Activated effector memory CD4-positive, alpha-beta T cell treated with anti-CD3 and anti-CD28 coated beads, Interleukin-2, amount 50 U/mL, for 16 hours (primary cell): ENCODE data around the gene DNMT3A.
A peak's percentile ranks its signal among the peaks of the same experiment; 100 is the strongest.

Experiments
- DNase-seq: peaks from one replicate; pipeline ENCODE4 v3.0.0-alpha.2; 2020

The DNMT3A gene

DNA sequence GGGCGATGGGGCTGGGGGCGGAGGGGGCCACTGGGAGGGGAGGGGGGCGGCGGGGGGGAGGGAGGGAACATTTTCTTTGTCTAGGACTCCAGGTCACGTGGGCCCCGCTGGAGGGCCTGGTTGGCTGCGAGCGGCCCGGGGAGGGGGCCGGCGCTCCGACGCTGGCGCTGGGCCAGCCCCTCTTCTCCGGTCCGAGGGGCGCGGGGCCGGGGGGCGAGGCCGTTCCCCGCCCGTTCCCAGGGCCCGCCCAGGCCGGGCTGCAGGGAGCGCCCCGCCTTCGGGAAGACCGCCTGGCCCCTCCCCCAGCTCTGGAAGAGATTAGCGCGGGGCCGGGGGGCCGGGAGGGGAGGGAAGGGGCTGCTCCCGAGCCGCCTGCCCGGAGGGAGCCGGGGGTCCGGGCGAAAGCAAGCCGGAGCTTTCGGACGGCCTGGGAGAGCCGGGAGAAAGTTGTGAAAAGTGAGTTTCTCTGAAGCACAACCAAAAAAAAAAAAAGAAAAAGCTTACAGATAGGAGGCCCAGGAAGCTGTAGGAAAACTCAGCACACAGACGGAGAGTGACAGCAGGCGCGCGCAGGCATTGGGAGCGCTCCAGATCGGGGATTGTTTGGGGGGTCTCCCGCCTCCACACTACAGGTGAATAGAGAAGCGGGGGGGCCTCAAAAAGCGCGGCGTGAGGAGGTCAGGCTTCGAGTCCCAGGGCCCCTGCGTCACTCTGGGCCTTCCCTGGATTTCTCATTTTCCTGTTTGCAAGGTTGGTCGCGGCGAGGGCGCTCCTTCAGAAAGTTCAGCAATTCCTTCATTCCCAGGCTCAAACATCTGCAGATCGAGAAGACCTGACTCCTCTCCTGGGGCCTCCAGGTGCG, 89.2 kb downstream of the DNMT3A start:
- DNase-seq: peak; percentile 86

DNA sequence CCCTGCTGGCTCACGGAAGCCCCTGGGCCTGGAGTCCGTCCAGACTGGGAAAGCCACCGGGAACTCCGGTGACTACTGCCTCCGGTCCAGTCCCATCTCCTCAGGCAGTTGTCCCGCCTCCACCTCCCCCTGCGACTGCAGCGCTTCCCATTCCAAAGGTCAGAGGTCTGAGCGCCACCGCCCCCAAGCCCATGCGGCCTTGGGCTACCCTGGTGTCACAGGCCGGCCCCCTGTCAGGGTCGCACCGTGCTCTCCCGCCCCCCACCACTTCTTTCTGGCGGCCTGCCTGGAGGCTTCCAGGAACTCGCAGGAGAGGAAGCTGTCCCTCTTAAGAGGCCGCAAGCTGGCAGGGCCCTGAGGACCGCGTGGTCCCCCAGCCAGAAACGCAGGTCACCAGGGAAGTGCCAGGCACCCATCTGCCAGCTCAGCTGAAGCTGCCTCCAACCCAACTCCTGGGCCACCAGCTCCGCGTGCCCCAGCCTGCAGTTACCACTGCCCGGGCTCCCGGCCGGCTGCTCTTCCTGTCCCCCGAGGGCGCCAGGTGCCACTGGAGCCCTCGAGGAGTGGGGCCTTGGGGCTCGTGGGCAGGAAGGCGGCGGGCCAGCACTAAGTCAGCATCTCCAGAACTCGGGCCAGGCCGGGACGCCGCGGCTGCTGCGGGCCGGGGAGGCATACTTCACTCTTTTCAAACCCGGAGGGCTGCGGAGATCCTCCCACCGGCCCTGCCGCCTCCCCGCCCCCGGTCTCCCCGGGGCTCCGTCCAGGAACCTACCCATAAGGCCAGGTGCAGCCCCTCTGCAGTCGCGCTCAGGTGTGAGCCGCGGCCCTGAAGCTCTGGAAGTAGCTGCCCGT, 90.1 kb downstream of the DNMT3A start:
- peak; percentile 80 for DNase-seq

DNA sequence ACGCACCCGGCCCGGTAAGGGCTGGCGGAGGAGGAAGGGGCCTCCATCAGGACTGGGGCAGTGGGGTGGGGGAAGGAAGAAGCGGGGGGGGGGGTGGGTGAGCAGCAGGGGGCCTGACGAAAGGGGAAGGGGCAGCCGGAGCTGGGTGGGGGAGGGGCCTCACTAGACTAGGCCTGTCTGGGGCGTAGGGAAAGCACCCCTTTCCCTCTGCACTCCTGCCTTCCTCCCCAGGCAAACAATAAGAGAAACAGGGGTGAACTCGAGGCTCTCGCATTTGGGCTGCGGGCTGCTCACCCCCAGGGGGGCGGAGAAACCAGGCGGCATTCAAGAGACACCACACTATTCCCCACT, 90.7 kb downstream of the DNMT3A start:
- DNase-seq: no peak

DNA sequence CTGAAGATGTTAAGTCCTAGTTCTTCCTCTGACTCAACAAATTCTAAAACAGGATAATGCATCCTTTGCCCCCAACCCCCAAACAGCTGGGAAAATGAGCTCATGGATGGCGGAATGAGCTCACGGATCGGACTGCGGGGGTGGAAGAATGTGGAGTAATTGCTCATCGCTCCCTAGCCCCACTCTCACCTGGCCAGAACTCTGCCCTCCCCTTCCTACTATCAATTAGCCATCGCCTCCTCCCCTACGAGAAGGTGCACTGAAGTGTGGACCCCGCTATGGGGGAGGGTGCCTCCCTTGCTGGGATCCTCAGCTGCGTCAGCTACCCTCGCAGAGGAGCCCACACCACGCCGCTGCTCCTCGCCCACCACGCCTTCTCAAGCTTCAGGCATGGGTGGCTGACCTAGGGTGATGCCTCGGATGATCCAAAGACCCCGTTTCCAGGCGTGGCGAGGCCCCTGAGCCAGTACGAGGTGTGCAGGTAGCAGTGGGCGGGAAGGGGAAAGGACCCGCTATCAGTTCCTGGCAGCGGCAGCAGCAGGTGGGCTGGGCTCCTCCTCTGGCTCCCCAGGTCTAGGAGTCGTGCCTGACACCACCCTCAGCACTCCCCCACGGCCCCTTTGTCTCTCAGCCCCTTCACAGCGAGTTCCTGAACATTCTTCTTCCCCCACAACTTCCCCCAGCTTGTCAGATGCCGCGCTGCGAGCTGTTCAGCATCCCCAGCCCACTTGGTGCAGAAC, 91.2 kb downstream of the DNMT3A start:
- DNase-seq: no peak

DNA sequence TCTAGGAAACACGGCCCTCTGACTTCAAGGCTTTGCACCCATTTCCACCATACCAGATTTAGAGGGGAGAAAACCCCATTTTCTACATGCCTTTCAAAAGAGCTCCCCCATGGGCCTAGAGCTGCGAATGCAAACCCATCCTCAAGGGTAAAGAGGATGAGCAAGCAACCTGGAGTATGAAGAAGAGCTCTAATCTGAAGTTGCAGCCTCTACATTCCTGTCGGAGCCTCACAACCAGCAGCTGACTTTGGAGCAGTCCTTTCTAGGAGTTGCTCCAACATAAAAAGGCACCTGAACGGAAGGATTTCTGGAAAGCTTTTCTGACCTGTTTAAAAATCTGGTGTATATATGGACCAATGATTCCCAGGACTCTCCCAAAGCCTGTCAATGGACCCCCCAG, 91.9 kb downstream of the DNMT3A start:
- DNase-seq: no peak

DNA sequence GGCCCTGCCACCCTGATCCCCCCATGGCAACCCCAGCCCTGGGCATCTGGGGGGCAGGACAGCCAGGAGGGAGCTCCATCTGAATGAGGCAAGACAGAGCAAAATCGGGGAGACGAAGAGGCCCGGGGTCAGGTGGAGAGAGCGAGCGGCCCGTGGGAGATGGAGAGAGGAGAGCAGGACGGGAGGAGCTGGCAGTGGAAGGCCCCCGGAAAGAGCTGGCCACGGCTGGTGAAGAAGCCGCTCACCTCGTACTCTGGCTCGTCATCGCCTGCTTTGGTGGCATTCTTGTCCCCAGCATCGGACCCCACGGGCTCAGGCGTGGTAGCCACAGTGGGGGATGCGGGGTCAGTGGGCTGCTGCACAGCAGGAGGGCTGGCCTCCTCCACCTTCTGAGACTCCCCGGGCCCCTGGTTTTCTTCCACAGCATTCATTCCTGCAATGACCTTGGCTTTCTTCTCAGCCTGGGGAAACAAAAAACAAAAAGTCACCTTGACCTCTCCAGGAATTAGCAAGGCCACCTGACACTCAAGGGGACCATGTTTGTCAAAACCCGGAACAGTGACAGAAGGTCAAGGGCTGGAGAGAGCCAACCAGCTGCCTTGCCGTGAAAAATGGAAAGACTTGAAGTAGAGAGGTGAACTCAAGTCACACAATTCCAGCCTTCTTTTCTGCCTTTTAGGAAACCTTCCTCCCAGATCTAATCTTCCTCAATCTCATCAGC, 93.8 kb downstream of the DNMT3A start:
- no peak for DNase-seq

DNA sequence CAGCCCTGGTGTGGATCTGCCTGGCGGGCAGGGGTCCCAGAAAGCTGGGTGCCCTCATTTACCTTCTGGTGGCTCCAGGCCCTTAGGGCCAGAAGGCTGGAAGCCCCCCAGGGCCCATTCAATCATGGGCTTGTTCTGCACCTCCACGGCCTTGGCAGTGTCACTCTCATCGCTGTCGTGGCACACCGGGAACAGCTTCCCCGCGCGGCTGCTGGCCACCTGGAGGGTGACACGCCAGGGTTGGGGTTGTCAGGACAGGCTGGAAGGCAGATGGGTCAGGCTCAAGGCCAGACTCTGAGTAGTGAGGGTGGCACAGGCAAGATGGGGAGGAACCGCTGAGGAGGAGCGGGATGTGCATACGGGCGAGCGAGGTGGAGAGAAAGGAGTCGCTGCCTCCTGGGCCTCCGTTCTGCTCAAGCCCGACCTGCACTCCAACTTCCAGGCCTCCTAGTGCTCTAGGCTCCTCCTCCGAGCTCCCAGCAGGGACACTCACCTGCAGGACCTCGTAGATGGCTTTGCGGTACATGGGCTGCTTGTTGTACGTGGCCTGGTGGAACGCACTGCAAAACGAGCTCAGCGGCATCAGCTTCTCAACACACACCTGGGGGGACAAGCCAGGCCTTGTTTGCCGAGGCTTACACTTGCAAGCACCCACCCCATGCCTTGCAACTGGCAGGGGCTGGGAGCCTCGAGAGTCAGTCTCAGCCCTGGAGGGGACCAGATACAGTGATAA, 95.0 kb downstream of the DNMT3A start:
- DNase-seq: no peak

DNA sequence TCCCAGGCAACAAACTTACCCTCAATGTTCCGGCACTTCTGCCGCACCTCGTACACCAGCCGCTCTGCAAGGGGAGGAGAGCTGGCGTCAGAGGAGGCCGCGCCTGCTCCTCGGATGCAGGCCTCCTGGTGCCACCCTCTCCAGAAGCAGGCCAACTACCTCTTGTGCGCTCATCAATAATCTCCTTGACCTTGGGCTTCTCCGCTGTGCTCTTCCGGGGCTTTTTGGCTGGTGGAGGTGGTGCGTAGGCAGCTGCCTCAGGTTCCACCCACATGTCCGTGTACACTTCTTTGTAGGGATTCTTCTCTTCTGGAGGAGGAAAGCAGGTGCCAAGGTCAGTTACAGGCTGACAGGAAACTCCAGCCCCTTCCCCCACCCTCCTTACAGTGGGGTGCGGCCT, 95.7 kb downstream of the DNMT3A start:
- no peak for DNase-seq

DNA sequence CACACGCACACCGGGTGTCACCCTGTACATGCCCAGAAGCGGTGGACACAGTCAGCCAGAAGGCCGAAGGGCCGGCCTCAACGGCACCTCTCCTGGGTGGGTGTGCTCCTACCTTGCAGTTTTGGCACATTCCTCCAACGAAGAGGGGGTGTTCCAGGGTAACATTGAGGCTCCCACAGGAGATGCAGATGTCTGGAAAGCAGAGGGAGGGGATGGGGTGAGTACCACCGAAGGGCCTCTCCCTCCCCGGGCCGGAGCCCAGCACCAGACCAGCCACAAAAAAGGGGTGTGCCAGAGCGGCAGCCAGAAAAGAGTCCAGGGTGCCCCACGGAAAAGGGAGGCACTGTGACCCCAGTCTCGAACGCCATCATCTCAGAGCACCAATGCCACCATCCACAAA, 96.6 kb downstream of the DNMT3A start:
- DNase-seq: no peak

DNA sequence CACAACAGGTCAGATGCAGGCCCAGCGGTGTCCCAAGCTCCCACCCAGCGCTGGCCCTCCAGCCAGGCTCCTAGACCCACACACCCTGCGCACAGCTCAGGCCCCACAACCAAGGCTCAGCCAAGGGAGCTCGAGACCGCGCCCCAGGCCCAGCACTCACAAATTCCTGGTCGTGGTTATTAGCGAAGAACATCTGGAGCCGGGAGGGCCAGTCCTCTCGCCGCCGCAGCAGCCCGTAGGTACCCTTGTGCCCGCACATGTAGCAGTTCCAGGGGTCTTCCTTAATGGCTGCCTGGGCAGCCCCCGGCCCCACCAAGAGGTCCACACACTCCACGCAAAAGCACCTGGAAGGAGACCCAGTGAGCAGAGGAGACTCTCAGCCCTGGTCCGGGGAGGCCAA, 97.7 kb downstream of the DNMT3A start:
- DNase-seq: no peak

DNA sequence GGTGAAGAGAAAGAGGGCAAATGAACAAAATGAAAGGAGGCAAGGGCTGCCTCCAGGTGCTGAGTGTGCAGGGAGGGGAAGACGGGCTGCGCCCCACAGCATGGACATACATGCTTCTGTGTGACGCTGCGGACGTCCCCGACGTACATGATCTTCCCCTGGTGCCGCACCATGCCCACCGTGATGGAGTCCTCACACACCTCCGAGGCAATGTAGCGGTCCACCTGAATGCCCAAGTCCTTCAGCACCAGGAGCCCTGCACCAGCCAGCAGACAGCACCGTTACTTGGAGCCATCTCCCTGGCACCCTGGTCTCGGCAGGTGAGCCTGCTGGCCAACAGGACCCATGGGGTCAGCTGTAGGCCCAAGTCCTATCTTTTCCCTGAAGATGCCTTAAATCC, 100.3 kb downstream of the DNMT3A start:
- DNase-seq: no peak

DNA sequence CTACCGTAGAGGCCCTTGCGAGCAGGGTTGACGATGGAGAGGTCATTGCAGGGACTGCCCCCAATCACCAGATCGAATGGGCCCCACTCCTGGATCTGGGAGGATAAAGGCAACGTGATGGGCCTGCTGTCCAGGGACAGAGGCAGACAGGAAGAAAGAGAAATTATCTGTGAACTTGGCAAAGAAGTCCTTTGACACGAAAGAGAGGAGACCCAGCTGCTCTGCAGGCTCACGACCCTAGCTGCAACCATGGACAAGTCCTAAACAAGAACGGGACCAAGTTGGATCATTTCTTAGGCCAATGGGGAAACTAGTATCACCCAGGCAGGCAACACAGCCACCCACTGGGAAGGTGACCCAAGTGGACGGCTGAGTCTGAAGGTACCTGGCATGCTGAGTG, 101.1 kb downstream of the DNMT3A start:
- no peak for DNase-seq

DNA sequence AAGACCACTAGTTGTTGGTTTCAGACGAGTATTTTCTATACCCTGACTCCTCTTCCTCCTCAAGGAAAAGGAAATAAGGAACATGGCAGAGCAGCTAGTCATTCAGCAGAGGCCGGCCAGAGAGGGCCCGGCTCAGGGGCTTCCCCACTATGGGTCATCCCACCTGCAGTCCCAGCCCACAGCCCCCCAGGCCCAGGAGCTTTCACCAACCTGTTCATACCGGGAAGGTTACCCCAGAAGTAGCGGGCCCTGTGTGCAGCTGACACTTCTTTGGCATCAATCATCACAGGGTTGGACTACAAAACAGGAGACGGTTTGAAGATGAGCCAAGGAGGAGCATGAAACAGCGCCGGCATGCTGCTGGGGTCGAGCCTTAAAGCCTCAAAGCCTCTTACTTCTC, 102.8 kb downstream of the DNMT3A start:
- no peak for DNase-seq

DNA sequence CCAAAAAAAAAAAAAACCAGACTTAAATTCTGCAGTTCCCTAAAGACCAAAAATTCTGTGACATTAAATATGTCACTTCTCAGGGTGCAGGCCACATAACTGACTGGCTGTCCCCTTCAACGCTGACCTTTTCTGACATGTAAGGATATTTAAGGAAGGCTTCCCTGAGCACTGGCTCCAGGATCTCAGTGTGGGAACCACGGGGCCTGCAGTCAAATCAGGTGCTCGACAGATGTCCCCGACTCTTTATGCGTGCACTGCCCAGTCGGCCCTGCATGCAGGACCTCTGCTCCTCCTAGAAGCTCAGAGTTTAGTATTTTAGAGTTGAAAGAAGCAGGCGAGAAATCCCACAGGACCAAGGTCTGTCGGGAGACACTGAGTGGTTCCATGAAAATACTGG, 104.0 kb downstream of the DNMT3A start:
- DNase-seq: no peak

DNA sequence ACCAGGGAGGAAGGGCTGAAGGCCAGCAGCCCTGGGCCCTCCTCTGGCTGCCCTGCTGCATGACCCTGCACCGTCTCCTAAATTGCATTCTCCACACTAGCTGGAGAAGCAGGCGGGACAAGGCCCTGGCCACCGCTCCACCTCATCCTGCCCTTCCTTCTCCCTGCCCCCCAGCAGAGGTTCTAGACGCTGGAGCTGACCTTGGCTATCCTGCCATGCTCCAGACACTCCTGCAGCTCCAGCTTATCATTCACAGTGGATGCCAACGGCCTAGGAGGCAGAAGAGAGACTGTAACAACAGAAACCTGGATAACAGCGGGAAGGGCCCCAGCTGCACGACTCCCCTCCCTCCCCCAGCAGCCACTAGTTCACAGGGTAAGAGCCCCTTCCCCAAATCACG, 105.0 kb downstream of the DNMT3A start:
- no peak for DNase-seq

DNA sequence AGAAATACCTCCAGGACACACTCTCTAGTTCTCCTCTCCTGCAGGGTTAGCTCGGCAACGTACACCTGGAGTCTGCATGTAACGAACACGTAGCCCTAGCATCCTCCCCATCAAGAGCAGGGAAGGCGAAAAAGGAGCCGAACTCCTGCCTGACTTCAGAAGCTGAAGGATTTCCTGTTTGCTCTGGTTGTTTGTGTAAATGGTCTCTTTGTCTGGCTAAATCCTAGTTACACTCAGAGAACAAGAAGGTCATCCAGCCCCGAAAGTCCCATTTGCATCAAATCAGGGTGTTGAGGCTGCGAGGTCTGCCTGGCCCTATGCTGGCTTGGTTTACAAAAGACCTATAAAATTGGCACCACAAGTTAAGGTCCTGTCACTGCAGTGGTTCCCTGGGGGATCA, 107.0 kb downstream of the DNMT3A start:
- DNase-seq: no peak

DNA sequence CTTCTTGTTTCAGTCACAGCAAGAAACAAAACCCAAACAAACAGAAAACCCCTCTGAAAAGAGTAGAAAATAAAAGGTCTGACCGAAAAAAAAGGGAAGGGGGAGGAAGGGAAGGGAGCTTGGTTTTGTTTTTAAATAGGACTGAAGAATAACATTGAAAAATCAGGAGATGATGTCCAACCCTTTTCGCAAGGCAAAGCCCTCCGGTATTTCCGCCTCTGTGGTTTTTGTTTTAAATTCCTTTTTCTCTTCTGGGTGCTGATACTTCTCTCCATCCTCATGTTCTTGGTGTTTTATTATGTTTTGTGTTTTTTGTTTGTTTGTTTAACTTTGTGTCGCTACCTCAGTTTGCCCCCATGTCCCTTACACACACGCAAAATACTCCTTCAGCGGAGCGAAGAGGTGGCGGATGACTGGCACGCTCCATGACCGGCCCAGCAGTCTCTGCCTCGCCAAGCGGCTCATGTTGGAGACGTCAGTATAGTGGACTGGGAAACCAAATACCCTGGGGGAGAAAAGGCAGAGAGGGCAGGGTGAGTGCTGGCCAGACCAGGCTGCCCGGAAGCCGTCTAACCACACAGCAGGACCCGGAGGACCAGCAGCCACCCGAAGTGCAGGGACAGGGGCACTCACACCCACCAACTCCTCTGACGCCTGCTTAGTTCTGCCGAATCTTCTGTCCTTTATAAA, 107.7 kb downstream of the DNMT3A start:
- no peak for DNase-seq

DNA sequence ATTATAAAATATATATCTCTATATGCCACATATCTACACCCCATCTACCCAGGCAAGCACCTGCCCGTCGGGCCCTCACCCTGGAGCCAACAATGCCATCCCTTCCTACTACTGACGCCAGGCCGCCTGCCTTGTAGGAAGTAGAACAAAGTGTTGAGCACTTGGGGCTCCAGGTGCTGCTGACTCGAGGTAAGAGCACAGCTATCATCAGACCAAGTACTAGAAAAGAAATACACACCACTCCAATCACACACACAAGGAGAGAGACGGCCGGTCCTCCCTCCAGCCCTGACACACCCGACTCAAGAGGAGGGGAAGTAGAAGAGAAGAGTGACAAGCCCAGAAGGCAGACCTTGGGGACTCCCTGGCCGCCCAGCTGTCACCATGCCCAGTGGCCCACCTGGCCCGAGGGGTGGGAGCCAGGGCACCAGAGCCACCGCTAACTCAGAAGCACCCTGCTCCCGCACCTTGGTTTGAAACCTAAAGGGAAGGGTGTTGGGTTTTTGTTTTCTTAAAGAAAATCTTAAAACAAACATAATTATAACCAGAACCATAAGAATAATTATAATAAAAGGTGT, 109.4 kb downstream of the DNMT3A start:
- DNase-seq: no peak

DNA sequence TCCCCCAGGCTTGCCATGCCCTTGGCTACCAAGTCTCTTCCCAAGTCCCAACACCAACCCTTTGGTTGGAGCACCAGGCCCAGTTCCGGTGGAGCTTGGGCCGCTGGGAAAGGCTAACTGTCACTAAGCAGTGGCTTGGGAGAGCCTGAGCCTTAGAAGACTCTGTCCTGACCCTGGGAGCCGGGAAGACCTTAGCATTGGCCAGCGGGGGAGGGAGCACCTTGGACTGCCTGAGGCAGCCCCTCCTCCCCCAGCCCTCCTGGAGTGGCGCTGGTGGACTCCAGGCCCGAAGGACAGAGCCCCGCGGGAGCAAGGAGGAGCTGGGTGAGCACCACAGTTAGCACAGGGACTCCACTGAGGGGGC, 110.8 kb downstream of the DNMT3A start:
- no peak for DNase-seq

DNA sequence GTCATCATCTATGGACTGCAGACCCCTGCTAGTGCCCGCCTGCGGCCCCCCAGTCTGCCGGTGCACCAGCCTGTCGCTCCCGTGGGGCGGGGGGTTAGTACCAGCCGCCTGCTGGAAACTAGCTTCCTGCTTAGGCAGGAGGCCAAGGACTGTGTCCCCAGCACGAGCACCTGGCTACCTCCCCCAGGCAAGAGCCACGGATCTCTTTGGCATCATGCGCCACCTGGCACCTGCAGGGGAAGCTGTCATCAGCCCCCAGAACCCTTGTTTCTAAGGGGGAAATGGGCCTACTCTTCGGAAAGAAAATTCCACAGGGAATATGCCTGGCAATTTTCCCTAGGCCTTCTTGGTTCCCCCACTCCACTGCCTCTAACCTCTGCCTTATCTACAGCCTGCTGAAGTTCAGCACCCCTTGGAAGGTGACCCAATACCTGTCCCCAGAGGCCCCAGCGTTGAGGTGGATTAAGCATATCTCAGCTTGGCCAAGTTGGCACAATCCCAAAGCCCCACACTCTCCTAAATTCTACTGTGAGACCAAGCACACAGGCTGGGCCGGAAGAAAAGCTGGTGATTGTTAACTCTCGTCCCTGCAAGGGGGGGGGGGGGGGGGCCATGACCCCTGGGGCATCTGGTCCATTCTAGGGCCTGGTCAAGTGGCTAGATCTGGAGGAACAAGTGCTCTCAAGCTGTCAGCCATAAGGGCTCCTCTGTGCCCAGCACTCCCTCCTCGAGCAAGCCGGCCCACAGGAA, 111.4 kb downstream of the DNMT3A start:
- no peak for DNase-seq
